Measurements from ENCODE around the gene ADAT3. TPM values are rescaled to one million over a fixed set of nuclear protein-coding genes. Genes with fewer than 3 reads are reported as not detected.

ADAT3 gene
- total and polyA plus RNA-seq, 2 donors (not counting 1 experiment from before 2014, with no cell fraction given): 5.3 to 13.4 TPM

- Histone ChIP-seq H3K4me2 (replicated peaks; ENCODE audit: low read depth, low read length, poor library complexity, severe bottlenecking) (no peak overlapping the region), H3K9me3 (ENCODE audit: control extremely low read depth in 1 of 3, control insufficient read depth in 2 of 3, insufficient read depth in 1 of 3, low read length in 2 of 3) (peaks cover 0 to 2% (median 0%) of the 10 kb centered on the region in 3 donors), H3K27me3 (replicated peaks in 1 of 4; ENCODE audit: control extremely low read depth in 1 of 4, control insufficient read depth in 3 of 4, insufficient read depth in 4 of 4, low read length in 3 of 4) (no peaks in the 10 kb centered on the region), H3K79me2 (ENCODE audit: control insufficient read depth, insufficient read depth, low read length) (peaks cover 97% of the 10 kb centered on the region), H2AFZ (ENCODE audit: insufficient read depth, low read depth, low read length, poor library complexity, severe bottlenecking) (no peak overlapping the region), H4K20me1 (ENCODE audit: control insufficient read depth, insufficient read depth, low read length, poor library complexity, severe bottlenecking) (peaks cover 95% of the 10 kb centered on the region), H3K4me3 (ENCODE audit: control extremely low read depth in 1 of 5, extremely low read depth in 1 of 5, insufficient read depth in 1 of 5, low read depth in 2 of 5, low read length in 4 of 5) (no peak overlapping the region), H3K27ac (ENCODE audit: low read length in 2 of 2) (no peak overlapping the region), H3K4me1 (ENCODE audit: control insufficient read depth in 2 of 2, insufficient read depth in 2 of 2, low read length in 2 of 2) (peaks cover 3 to 11% of the 10 kb centered on the region in 2 donors), H3K36me3 (replicated peaks in 1 of 2; ENCODE audit: control extremely low read depth in 1 of 2, control insufficient read depth in 1 of 2, extremely low read depth in 1 of 2, insufficient read depth in 2 of 2, low read length in 1 of 2) (peaks cover 0 to 37% of the 10 kb centered on the region in 2 experiments), H3K9ac (ENCODE audit: low read length) (no peak overlapping the region)
- no peaks in the 10 kb centered on the region for H3K9me3 Mint-ChIP-seq (ENCODE audit: insufficient read depth)
- H3K4me1 Mint-ChIP-seq: peaks cover 24% of the 10 kb centered on the region
- WGBS (ENCODE audit: insufficient coverage): 96% methylated on average over 22 of the region's 28 CpGs
- no peak for DNase-seq
- ChIA-PET POLR2A (no interaction called here), CTCF (no interaction called here)
- intact Hi-C loops (cut with micrococcal nuclease): no loop called here
- no peak for TF ChIP-seq EZH2 (IDR thresholded peaks at IDR 0.05; ENCODE audit: borderline replicate concordance, insufficient read depth, low read depth, low read length, poor library complexity, severe bottlenecking)
- TF ChIP-seq CTCF (IDR thresholded peaks at IDR 0.05): no peak
- no peak overlapping the region for H3K4me3 Mint-ChIP-seq
- H3K27me3 Mint-ChIP-seq: no peaks in the 10 kb centered on the region
- H3K27ac Mint-ChIP-seq: no peak overlapping the region
- ATAC-seq (ENCODE audit: low read depth): no peak
Measured at GRCh38 chr19:1956868-1957492, 51.8 kb downstream of the ADAT3 start.

- peaks cover 0 to 35% of the 10 kb centered on the region in 2 experiments for H3K36me3 ChIP-seq (replicated peaks in 1 of 2; ENCODE audit: control extremely low read depth in 1 of 2, control insufficient read depth in 1 of 2, extremely low read depth in 1 of 2, insufficient read depth in 2 of 2, low read length in 1 of 2)
- Mint-ChIP-seq H3K4me3 (no peak overlapping the region), H3K27ac (no peak overlapping the region), H3K4me1 (peaks cover 21% of the 10 kb centered on the region), H3K9me3 (ENCODE audit: insufficient read depth) (no peaks in the 10 kb centered on the region), H3K27me3 (no peaks in the 10 kb centered on the region)
- TF ChIP-seq CTCF (IDR thresholded peaks at IDR 0.05): no peak
- no peak for TF ChIP-seq EZH2 (IDR thresholded peaks at IDR 0.05; ENCODE audit: borderline replicate concordance, insufficient read depth, low read depth, low read length, poor library complexity, severe bottlenecking)
- intact Hi-C loops (cut with micrococcal nuclease): no loop called here
- no peaks in the 10 kb centered on the region for H3K27me3 ChIP-seq (replicated peaks in 1 of 4; ENCODE audit: control extremely low read depth in 1 of 4, control insufficient read depth in 3 of 4, insufficient read depth in 4 of 4, low read length in 3 of 4)
- H3K79me2 ChIP-seq (ENCODE audit: control insufficient read depth, insufficient read depth, low read length): peaks cover 97% of the 10 kb centered on the region
- H2AFZ ChIP-seq (ENCODE audit: insufficient read depth, low read depth, low read length, poor library complexity, severe bottlenecking): no peak overlapping the region
- POLR2A ChIA-PET: no interaction called here
- peaks cover 3 to 11% of the 10 kb centered on the region in 2 donors for H3K4me1 ChIP-seq (ENCODE audit: control insufficient read depth in 2 of 2, insufficient read depth in 2 of 2, low read length in 2 of 2)
- peaks cover 0 to 2% (median 0%) of the 10 kb centered on the region in 3 donors for H3K9me3 ChIP-seq (ENCODE audit: control extremely low read depth in 1 of 3, control insufficient read depth in 2 of 3, insufficient read depth in 1 of 3, low read length in 2 of 3)
- H3K4me3 ChIP-seq (ENCODE audit: control extremely low read depth in 1 of 5, extremely low read depth in 1 of 5, insufficient read depth in 1 of 5, low read depth in 2 of 5, low read length in 4 of 5): no peak overlapping the region
- DNase-seq: no peak
- no peak overlapping the region for H3K27ac ChIP-seq (ENCODE audit: low read length in 2 of 2)
- peaks cover 95% of the 10 kb centered on the region for H4K20me1 ChIP-seq (ENCODE audit: control insufficient read depth, insufficient read depth, low read length, poor library complexity, severe bottlenecking)
- no peak overlapping the region for H3K9ac ChIP-seq (ENCODE audit: low read length)
- WGBS (ENCODE audit: insufficient coverage): 93% methylated on average over 35 of the region's 40 CpGs
- H3K4me2 ChIP-seq (replicated peaks; ENCODE audit: low read depth, low read length, poor library complexity, severe bottlenecking): no peak overlapping the region
- no peak for ATAC-seq (ENCODE audit: low read depth)
- CTCF ChIA-PET: no interaction called here
Measured at GRCh38 chr19:1957562-1958248, 52.5 kb downstream of the ADAT3 start.
